MCF 10A (cell line): Measurements from ENCODE around the gene AXDND1. TPM values are rescaled to one million over a fixed set of nuclear protein-coding genes. Genes with fewer than 3 reads are reported as not detected.

Experiments
- BruUV-seq: library from RNA; stranded (reverse); fragments of 400-500 nt; replicated peaks from 2 replicates; lab custom pipeline; 2021; lab: Mats Ljungman, UMichigan
- CTCF ChIA-PET: fragments of 300-600 bp; sonication (Branson Sonifier 250); formaldehyde crosslinking; extraction: SDS; loops from one replicate; lab custom pipeline; 2021; ENCODE audit warnings: antibody characterized with exemption, inconsistent platforms; lab: Yijun Ruan, JAX
- POLR2A ChIA-PET: fragments of 300-600, 350-650 bp; sonication (Branson Sonifier 250); formaldehyde crosslinking; extraction: SDS; loops from one replicate; lab custom pipeline; 2020; ENCODE audit warnings: antibody characterized with exemption, inconsistent platforms; lab: Yijun Ruan, JAX
- DNase-seq: peaks from one replicate; pipeline ENCODE4 v3.0.0-alpha.2; 2018; ENCODE audit not compliant: unreplicated experiment
- H3K27ac Mint-ChIP-seq: one replicate; pipeline ENCODE4 v1.8.0; 2022; ENCODE audit warnings: mild to moderate bottlenecking, low read depth, mixed read lengths; ENCODE audit not compliant: unreplicated experiment
- H3K27me3 Mint-ChIP-seq: one replicate; pipeline ENCODE4 v1.8.0; 2022; ENCODE audit warnings: mixed read lengths; ENCODE audit not compliant: insufficient read depth, unreplicated experiment
- H3K36me3 Mint-ChIP-seq: one replicate; pipeline ENCODE4 v1.8.0; 2022; ENCODE audit warnings: mild to moderate bottlenecking, moderate library complexity, mixed read lengths; ENCODE audit not compliant: insufficient read depth, unreplicated experiment
- H3K4me1 Mint-ChIP-seq: one replicate; pipeline ENCODE4 v1.8.0; 2022; ENCODE audit warnings: mixed read lengths; ENCODE audit not compliant: insufficient read depth, unreplicated experiment
- H3K4me3 Mint-ChIP-seq: one replicate; pipeline ENCODE4 v1.8.0; 2022; ENCODE audit warnings: mild to moderate bottlenecking, moderate library complexity, mixed read lengths; ENCODE audit not compliant: unreplicated experiment
- H3K9me3 Mint-ChIP-seq: one replicate; pipeline ENCODE4 v1.8.0; 2022; ENCODE audit warnings: mixed read lengths; ENCODE audit not compliant: unreplicated experiment
- intact Hi-C: fragments of 100-400 bp; cut with micrococcal nuclease; formaldehyde crosslinking; loops from 2 replicates; pipeline ENCODE4 v1.14.1; 2022
- total RNA-seq: library from RNA; stranded (reverse); gene quantifications from 2 replicates; pipeline ENCODE4 v1.2.3, GENCODE V29; 2022
- TF ChIP-seq, protein P1 (sequence below): fragments of 200-600 bp; IDR thresholded peaks from one replicate; pipeline ENCODE4 v1.8.0; 2022; ENCODE audit warnings: antibody characterized with exemption, mild to moderate bottlenecking; ENCODE audit not compliant: unreplicated experiment

AXDND1 gene
- total RNA-seq, 1 experiment from 2014 or later: 1.1 TPM

DNA sequence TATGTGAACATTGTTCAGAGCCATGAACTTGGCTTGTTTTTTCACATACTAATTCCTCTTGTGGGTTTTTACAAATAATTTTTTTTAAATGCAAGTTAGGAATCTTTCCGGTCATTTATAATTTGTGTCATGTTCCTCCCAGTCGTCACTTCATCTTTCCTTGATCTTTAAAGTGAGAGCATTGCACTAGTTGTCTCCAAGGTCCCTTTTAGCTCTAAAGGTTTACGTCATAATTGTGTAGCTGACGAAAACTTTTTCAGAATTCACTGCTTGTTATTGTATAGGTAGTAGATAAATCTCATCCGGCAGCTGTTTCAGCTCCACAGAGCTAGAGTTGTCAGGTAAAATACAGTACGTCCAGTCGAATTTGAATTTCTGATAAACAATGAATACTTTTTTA, 38.6 kb upstream of the AXDND1 start:
- BruUV-seq: no TSS peak

DNA sequence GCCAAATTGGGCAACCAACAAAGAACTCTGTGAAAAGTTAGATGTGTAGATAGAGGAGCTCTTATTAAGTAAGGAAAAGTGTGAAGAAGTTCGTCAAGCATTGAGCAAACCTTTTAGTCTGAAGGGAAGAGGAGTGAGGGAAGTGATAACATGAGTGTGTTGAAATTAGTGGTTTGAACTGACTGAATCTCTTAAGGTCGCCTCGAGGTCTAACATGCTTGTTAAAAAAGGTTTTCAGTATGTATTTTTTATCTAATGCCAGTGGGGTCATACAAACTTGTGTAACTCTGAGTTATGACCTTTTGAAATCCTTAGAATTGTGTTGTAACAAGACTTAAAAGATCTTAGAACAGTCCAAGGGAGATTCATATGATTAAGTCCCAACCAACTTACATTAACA, 38.1 kb upstream of the AXDND1 start:
- BruUV-seq: no TSS peak

More for the DNA sequence above, 38.6 kb upstream of the AXDND1 start:
- intact Hi-C loops: no loop called here
- no peak for DNase-seq
- H3K4me3 Mint-ChIP-seq: no peak overlapping the region
- H3K9me3 Mint-ChIP-seq: no peaks in the 10 kb centered on the region
- no peak overlapping the region for H3K27ac Mint-ChIP-seq
- ChIA-PET POLR2A (interaction anchor here (0.6 kb wide), 1 partner anchor 38 kb away, joined by 3 read pairs; the partner anchor contains the start of gene AXDND1), CTCF (interaction anchor here (1.0 to 1.5 kb wide), 2 partner anchors 75 to 483 kb away, joined by 3 read pairs; no protein-coding TSS in a partner anchor)
- no peaks in the 10 kb centered on the region for H3K27me3 Mint-ChIP-seq
- H3K36me3 Mint-ChIP-seq: peaks cover 21% of the 10 kb centered on the region
- TF ChIP-seq, protein P1, sequence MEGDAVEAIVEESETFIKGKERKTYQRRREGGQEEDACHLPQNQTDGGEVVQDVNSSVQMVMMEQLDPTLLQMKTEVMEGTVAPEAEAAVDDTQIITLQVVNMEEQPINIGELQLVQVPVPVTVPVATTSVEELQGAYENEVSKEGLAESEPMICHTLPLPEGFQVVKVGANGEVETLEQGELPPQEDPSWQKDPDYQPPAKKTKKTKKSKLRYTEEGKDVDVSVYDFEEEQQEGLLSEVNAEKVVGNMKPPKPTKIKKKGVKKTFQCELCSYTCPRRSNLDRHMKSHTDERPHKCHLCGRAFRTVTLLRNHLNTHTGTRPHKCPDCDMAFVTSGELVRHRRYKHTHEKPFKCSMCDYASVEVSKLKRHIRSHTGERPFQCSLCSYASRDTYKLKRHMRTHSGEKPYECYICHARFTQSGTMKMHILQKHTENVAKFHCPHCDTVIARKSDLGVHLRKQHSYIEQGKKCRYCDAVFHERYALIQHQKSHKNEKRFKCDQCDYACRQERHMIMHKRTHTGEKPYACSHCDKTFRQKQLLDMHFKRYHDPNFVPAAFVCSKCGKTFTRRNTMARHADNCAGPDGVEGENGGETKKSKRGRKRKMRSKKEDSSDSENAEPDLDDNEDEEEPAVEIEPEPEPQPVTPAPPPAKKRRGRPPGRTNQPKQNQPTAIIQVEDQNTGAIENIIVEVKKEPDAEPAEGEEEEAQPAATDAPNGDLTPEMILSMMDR: no peak
- H3K4me1 Mint-ChIP-seq: peaks cover 9% of the 10 kb centered on the region

DNA sequence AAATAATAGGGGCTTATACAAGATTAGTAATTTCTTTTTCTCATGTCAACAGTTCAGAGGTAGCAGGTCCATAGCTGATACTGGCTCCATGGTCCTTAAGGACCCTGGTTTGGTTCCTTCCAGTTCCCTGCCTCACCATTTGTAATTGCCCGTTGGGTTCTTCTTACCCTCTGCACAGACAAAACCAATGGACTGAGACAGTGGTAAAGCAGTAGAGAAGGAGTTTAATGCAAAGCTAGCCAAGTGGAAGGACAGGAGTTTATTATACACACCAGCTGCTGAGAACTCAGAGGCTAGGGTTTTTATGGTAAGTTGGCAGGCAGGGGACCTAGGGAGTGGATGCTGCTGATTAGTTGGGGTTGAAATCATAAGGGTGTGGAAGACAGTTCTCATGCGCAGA, 35.9 kb upstream of the AXDND1 start:
- no TSS peak for BruUV-seq
- Mint-ChIP-seq H3K27ac (no peak overlapping the region), H3K36me3 (peaks cover 41% of the 10 kb centered on the region), H3K9me3 (no peaks in the 10 kb centered on the region), H3K4me3 (no peak overlapping the region), H3K4me1 (no peaks in the 10 kb centered on the region), H3K27me3 (no peaks in the 10 kb centered on the region)
- intact Hi-C loops: no loop called here
- CTCF ChIA-PET: interaction anchor here (0.5 to 0.8 kb wide), 3 partner anchors 19 to 250 kb away, joined by 3 to 5 read pairs (median 3); no protein-coding TSS in a partner anchor
- DNase-seq: no peak
- POLR2A ChIA-PET: interaction anchor here (0.6 kb wide), 1 partner anchor 260 kb away, joined by 3 read pairs; no protein-coding TSS in a partner anchor
- TF ChIP-seq, protein P1: no peak

More for the DNA sequence above, 38.1 kb upstream of the AXDND1 start:
- TF ChIP-seq, protein P1: no peak
- Mint-ChIP-seq H3K36me3 (peaks cover 21% of the 10 kb centered on the region), H3K4me3 (no peak overlapping the region), H3K9me3 (no peaks in the 10 kb centered on the region), H3K27ac (no peak overlapping the region), H3K4me1 (peaks cover 4% of the 10 kb centered on the region), H3K27me3 (no peaks in the 10 kb centered on the region)
- intact Hi-C loops: no loop called here
- DNase-seq: no peak
- ChIA-PET POLR2A (interaction anchor here (0.6 kb wide), 1 partner anchor 38 kb away, joined by 3 read pairs; the partner anchor contains the start of gene AXDND1), CTCF (interaction anchor here (0.6 to 1.5 kb wide), 3 partner anchors 76 to 482 kb away, joined by 3 to 4 read pairs (median 3); no protein-coding TSS in a partner anchor)

DNA sequence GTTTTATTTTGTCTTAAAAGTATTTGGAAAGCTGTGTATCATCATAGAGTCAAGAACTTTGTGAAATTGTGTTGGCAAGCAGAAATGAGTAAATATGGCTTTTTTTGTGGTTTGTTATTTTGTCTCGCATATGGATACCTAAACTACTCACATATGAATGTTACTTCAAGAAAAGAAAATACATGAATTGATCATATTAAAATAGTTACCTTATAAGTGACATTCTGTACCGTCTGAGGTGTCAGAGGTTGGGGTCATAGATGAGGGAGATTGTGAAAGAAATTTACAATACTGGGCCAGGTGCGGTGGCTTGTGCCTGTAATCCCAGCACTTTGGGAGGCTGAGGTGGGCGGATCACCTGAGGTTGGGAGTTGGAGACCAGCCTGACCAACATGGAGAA, 31.3 kb upstream of the AXDND1 start:
- Mint-ChIP-seq H3K27ac (no peak overlapping the region), H3K27me3 (no peaks in the 10 kb centered on the region), H3K9me3 (no peaks in the 10 kb centered on the region), H3K4me1 (no peaks in the 10 kb centered on the region), H3K36me3 (peaks cover 46% of the 10 kb centered on the region), H3K4me3 (no peak overlapping the region)
- ChIA-PET POLR2A (no interaction called here), CTCF (interaction anchor here (0.7 to 1.1 kb wide), 2 partner anchors 19 to 475 kb away, joined by 3 to 6 read pairs; no protein-coding TSS in a partner anchor)
- no TSS peak for BruUV-seq
- intact Hi-C loops: no loop called here
- DNase-seq: no peak
- TF ChIP-seq, protein P1: no peak
